ENCODE results near the gene PAH. TPM values are rescaled to one million over a fixed set of nuclear protein-coding genes. Genes with fewer than 3 reads are reported as not detected.

Gene PAH
- total and polyA plus RNA-seq, 2 donors from 2014 or later, result 8.7 to 193 TPM

DNA sequence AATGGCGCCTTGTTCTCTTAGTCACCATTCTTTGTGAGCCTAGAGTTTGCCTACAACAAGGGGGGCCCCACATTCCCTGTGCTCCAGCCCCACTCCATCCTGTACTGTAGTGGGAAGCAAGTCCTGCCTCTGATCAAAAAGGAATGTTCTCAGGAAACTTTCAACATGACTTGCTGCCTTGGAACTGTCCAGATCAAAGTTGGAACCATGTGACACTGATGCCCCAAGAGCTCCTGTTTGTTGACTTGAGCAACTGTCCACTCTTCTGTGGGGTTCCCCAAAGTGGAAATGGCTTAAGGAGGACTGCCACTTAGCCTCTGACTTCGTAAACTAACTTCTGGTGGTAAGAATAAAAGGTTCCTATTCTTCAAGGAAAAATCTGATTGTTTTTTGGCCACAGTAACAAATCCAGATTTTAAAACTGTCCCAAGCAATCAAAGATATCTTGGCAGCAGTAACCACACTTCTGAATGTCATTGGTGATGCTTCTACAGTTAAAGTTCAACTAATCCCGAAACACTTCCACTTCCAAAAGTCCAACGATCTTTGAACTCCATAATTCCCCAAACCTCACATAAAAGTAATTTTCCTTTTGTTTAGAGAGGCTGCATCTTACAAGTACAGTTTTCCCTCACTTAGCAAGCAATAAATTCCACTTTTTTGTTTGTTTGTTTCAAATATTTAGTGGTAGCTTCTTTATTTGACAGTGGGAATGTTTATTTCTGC is 67.2 kb downstream of the PAH start:
- FAIRE-seq (no peak), DNase-seq (no peak)
- no peaks in the 10 kb centered on the region for H3K27me3 ChIP-seq (ENCODE audit: control insufficient read depth, insufficient read depth, low read length)
- intact Hi-C loops (cut with DNase I), result no loop called here
- peaks cover 0 to 27% (median 0%) of the 10 kb centered on the region in 3 donors for H3K36me3 ChIP-seq (ENCODE audit: control insufficient read depth in 2 of 3, insufficient read depth in 3 of 3, low read length in 3 of 3)
- no peaks in the 10 kb centered on the region for H3K4me1 ChIP-seq (ENCODE audit: control insufficient read depth in 2 of 3, insufficient read depth in 2 of 3, low read depth in 1 of 3, low read length in 3 of 3)
- H3K27ac ChIP-seq (ENCODE audit: low read depth in 2 of 2, low read length in 2 of 2), result no peak overlapping the region
- H3K4me3 ChIP-seq (ENCODE audit: low read length in 3 of 3), result no peak overlapping the region
- no peak overlapping the region for H3K9ac ChIP-seq (ENCODE audit: low read length in 3 of 3)
- H3K9me3 ChIP-seq (ENCODE audit: control insufficient read depth in 2 of 3, insufficient read depth in 1 of 3, low read length in 3 of 3), result no peaks in the 10 kb centered on the region
- TF ChIP-seq, protein P1, sequence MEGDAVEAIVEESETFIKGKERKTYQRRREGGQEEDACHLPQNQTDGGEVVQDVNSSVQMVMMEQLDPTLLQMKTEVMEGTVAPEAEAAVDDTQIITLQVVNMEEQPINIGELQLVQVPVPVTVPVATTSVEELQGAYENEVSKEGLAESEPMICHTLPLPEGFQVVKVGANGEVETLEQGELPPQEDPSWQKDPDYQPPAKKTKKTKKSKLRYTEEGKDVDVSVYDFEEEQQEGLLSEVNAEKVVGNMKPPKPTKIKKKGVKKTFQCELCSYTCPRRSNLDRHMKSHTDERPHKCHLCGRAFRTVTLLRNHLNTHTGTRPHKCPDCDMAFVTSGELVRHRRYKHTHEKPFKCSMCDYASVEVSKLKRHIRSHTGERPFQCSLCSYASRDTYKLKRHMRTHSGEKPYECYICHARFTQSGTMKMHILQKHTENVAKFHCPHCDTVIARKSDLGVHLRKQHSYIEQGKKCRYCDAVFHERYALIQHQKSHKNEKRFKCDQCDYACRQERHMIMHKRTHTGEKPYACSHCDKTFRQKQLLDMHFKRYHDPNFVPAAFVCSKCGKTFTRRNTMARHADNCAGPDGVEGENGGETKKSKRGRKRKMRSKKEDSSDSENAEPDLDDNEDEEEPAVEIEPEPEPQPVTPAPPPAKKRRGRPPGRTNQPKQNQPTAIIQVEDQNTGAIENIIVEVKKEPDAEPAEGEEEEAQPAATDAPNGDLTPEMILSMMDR (IDR thresholded peaks at IDR 0.05; ENCODE audit: borderline replicate concordance, extremely low read depth, insufficient read depth), result no peak

- H3K36me3 ChIP-seq (ENCODE audit: control insufficient read depth in 2 of 3, insufficient read depth in 3 of 3, low read length in 3 of 3), result peaks cover 0 to 26% (median 0%) of the 10 kb centered on the region in 3 donors
- FAIRE-seq (no peak), DNase-seq (no peak)
- intact Hi-C loops (cut with DNase I), result no loop called here
- no peaks in the 10 kb centered on the region for H3K27me3 ChIP-seq (ENCODE audit: control insufficient read depth, insufficient read depth, low read length)
- no peak overlapping the region for H3K4me3 ChIP-seq (ENCODE audit: low read length in 3 of 3)
- TF ChIP-seq, protein P1 (IDR thresholded peaks at IDR 0.05; ENCODE audit: borderline replicate concordance, extremely low read depth, insufficient read depth), result no peak
- H3K4me1 ChIP-seq (ENCODE audit: control insufficient read depth in 2 of 3, insufficient read depth in 2 of 3, low read depth in 1 of 3, low read length in 3 of 3), result no peaks in the 10 kb centered on the region
- H3K27ac ChIP-seq (ENCODE audit: low read depth in 2 of 2, low read length in 2 of 2), result no peak overlapping the region
- H3K9me3 ChIP-seq (ENCODE audit: control insufficient read depth in 2 of 3, insufficient read depth in 1 of 3, low read length in 3 of 3), result no peaks in the 10 kb centered on the region
- no peak overlapping the region for H3K9ac ChIP-seq (ENCODE audit: low read length in 3 of 3)
Observed at GRCh38 chr12:102848832-102849231, 68.2 kb downstream of the PAH start.

DNA sequence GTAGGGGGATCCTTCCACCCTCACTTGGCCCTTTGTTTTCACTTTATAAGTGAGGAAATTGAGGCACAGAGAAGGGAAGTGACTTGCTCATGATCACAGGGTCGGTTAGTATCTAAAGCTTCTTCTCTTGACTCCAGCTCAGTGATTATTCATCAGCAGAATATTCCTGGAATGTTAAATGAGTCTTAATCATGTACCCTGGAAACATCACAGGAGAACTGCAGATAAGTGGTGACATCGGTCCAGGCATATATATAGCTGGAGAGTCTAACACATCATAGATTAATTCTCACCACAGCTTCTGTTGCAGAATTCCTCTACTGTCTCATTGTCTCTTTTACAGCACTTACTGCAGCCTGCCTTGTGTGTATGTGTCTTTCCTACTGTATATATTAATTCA is 69.9 kb downstream of the PAH start:
- Histone ChIP-seq H3K4me3 (ENCODE audit: low read length in 3 of 3) (no peak overlapping the region), H3K9ac (ENCODE audit: low read length in 3 of 3) (no peak overlapping the region), H3K27ac (ENCODE audit: low read depth in 2 of 2, low read length in 2 of 2) (no peak overlapping the region), H3K36me3 (ENCODE audit: control insufficient read depth in 2 of 3, insufficient read depth in 3 of 3, low read length in 3 of 3) (peaks cover 0 to 15% (median 0%) of the 10 kb centered on the region in 3 donors), H3K4me1 (ENCODE audit: control insufficient read depth in 2 of 3, insufficient read depth in 2 of 3, low read depth in 1 of 3, low read length in 3 of 3) (no peaks in the 10 kb centered on the region), H3K9me3 (ENCODE audit: control insufficient read depth in 2 of 3, insufficient read depth in 1 of 3, low read length in 3 of 3) (no peaks in the 10 kb centered on the region), H3K27me3 (ENCODE audit: control insufficient read depth, insufficient read depth, low read length) (no peaks in the 10 kb centered on the region)
- no peak for FAIRE-seq
- TF ChIP-seq, protein P1 (IDR thresholded peaks at IDR 0.05; ENCODE audit: borderline replicate concordance, extremely low read depth, insufficient read depth), result no peak
- DNase-seq, result no peak
- intact Hi-C loops (cut with DNase I), result no loop called here
